ENCODE results near the gene SPATA7.
"Not testable (repeated sequence)": the region's sequence is repeated elsewhere in the genome, so short reads cannot be mapped to it uniquely, and the experiment has no call there.

SPATA7 gene

GRCh38 chr14:88385212-88386101 lies at the start of gene SPATA7:
Gene SPATA7 (plus strand): TSS chr14:88385657. CDS start chr14:88385819, 162 bp downstream.
- peak; percentile 60 to 80 (median 64) for DNase-seq (ENCODE audit: low read depth in 2 of 3, low spot score in 2 of 3)

- no peak for DNase-seq (ENCODE audit: low read depth in 2 of 3, low spot score in 2 of 3)
Observed at GRCh38 chr14:88340357-88340756, 45.1 kb upstream of the SPATA7 start.

DNA sequence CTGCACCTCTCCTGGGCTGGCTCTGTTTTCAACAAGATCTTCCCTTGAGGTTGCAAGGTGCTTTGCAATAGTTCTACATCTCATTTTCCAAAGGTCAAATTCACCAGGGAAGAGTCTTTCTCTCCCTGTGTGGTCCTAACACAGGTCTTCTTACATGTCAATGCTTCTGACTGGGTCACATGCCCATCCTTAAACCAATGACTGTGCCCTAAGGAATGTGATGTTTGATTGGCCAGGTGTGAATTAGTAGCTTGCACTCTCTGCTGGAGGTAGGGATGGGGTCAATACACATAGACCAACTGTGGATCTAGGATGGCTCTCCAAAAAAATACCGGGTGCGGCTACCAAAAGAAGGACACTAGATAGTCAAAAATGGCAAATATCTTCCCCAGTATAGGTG lies 42.5 kb upstream of the SPATA7 start:
- no peak for DNase-seq (ENCODE audit: low read depth in 2 of 3, low spot score in 2 of 3)

- DNase-seq (ENCODE audit: low read depth in 2 of 3, low spot score in 2 of 3), result no peak
Observed at GRCh38 chr14:88346048-88346639, 39.3 kb upstream of the SPATA7 start.

DNA sequence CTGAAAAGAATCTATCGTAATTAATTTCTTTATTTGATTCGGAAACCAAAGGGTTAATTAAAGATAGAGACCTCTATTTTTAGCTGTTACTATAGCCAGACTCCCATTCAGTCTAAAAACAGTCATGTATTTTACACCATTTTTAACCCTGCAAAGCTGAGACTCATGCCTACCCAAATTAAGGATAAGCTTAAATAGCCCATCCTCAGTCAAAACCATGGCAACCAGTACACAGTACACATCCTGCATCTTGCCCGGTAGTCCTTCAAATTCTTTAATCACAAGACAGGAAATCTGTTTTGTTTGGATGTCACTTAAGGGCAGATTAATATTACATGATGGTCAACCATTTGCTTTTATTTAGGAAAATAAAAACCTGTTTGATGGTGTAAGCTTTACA lies 36.9 kb upstream of the SPATA7 start:
- no peak for DNase-seq (ENCODE audit: low read depth in 2 of 3, low spot score in 2 of 3)

DNA sequence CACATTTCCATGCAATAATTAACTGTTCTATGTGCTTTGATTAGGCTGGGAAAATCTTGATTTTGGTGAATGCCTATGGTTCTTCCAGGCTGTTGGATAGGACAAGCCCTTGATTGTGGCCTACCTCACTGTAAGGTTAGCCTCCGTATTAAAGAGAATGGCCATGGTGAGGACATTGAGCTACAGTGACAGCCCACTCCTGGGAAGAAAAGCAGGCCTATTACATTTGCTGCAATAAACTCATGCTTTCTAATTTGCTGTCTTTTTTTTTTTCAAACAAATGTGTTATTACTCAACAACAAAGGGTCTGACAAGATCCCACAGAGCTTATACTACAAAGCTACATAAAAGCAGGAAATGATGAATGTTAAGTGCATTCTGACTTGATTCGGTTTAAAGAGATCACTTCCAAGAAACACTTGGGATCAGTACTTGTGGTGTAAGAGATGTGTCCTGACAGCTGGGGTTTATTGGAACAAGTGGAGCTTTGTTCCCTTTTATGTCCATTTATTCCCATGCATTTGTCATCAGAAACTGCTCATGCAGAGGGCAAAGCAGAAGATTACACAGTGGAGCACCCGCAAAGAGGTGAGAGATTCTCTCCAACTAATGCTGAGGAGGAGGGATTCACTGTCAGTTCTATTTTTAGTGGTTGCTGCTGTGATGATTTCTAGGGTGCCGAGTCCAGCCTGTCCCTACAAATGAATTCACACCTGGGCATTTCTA lies 33.3 kb upstream of the SPATA7 start:
- DNase-seq (ENCODE audit: low read depth in 2 of 3, low spot score in 2 of 3), result no peak

DNA sequence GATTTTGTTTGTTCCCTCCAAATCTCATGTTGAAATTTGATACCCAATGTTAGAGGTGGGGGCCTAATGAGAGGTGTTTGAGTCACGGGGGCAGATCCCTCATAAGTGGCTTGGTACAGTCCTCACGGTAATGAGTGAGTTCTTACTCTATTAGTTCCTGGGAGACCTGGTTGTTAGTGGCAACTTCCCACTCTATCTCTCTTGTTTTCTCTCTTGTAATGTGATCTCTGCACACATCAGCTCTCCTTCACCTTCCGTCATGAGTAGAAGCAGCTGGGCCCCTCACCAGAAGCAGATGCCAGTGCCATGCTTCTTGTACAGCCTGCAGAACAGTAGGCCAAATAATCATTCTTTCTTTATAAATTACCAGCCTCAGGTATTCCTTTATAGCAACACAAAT lies 32.8 kb upstream of the SPATA7 start:
- no peak for DNase-seq (ENCODE audit: low read depth in 2 of 3, low spot score in 2 of 3)

GRCh38 chr14:88354358-88354757 lies 31.1 kb upstream of the SPATA7 start:
- no peak for DNase-seq (ENCODE audit: low read depth in 2 of 3, low spot score in 2 of 3)

GRCh38 chr14:88359500-88359899 lies 26.0 kb upstream of the SPATA7 start:
- no peak for DNase-seq (ENCODE audit: low read depth in 2 of 3, low spot score in 2 of 3)

GRCh38 chr14:88363644-88364043 lies 21.8 kb upstream of the SPATA7 start:
- DNase-seq (ENCODE audit: low read depth in 2 of 3, low spot score in 2 of 3), result no peak

DNA sequence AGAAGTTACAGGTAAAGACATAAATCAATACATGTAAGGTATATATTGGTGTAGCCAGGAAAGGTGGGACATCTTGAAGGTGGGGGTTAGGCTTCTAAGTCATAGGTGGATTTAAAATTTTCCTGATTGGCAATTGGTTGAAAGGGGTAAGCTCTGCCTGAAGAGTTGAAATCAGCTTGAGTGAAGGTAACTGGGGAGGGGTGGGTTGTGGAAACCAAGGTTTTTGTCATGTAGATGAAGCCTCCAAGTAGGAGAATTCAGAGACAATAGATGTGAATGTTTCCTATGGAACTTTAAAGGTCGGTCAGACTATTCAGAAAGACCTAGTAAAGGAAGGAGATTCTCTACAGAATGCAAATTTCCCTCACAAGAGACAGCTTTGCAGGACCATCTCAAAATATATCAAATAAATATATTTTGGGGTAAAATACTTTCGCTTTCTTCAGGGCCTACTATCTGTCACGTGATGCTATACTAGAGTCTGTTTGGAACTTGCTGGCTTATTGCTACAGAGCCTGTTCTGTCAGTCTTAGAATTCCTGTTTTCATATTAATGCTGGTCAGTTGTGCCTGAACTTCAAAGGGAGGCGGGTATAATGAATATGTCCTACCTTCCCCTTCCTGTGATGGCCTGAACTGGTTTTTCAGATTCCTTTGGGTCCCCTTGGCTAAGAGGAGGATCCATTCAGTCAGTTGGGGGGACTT lies 20.6 kb upstream of the SPATA7 start:
- no peak for DNase-seq (ENCODE audit: low read depth in 2 of 3, low spot score in 2 of 3)

DNA sequence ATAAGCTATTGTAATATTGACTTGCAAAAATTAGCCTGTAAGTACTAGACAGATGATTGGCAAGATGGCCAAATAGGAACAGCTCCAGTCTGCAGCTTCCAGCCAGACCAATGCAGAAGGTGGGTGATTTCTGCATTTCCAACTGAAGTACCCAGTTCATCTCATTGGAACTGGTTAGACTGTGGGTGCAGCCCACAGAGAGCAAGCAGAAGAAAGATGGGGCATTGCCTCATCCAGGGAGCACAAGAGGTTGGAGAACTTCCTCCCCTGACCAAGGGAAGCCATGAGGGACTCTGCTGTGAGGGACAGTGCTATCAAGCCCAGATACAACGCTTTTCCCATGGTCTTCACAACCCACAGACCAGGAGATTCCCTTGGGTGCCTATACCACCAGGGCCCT lies 16.0 kb upstream of the SPATA7 start:
- DNase-seq (ENCODE audit: low read depth in 2 of 3, low spot score in 2 of 3), result no peak

- no peak for DNase-seq (ENCODE audit: low read depth in 2 of 3, low spot score in 2 of 3)
Observed at GRCh38 chr14:88379706-88380343, 5.6 kb upstream of the SPATA7 start.

DNA sequence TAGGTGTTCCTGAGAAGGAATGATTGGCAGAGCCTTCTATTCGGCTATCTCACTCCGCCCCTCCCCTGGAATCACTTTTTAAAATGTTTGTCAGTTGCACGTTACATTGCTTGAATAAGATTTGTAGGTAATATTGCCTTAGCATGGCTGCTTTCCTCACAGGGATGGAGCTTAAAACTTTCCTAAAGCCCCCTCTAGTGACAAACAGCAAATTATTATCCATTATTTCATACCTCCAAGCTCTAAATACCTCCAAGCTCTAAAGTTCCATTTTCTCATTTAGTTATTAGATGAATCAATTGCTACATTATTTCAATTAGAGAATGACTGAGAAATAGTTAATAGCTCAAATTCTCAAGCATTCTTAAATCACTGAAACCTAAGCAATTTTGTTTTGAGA lies 5.1 kb upstream of the SPATA7 start:
- DNase-seq (ENCODE audit: low read depth in 2 of 3, low spot score in 2 of 3), result no peak

- not testable (repeated sequence) for DNase-seq (ENCODE audit: low read depth in 2 of 3, low spot score in 2 of 3)
Observed at GRCh38 chr14:88381634-88382033, 3.8 kb upstream of the SPATA7 start.

DNA sequence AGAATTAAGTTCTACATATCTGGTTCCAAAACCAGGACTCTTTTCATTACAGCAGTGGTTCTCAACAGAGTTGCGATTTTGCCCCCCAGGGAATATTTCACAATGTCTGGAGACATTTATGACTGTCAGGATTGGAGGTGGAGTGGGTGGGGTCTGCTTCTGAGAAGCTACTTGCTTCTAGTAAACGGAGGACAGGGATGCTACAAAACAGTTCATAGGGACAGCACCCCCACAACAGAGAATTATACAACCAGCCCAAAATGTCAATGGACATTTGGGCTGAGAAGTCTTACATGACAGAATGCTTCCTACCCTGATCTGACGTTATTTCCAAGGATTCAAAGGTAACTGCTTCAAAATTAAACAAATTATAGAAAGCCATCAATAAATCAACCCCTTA lies 739 bp upstream of the SPATA7 start:
- no peak for DNase-seq (ENCODE audit: low read depth in 2 of 3, low spot score in 2 of 3)

- DNase-seq (ENCODE audit: low read depth in 2 of 3, low spot score in 2 of 3), result no peak
Observed at GRCh38 chr14:88386256-88386794, 868 bp downstream of the SPATA7 start.

DNA sequence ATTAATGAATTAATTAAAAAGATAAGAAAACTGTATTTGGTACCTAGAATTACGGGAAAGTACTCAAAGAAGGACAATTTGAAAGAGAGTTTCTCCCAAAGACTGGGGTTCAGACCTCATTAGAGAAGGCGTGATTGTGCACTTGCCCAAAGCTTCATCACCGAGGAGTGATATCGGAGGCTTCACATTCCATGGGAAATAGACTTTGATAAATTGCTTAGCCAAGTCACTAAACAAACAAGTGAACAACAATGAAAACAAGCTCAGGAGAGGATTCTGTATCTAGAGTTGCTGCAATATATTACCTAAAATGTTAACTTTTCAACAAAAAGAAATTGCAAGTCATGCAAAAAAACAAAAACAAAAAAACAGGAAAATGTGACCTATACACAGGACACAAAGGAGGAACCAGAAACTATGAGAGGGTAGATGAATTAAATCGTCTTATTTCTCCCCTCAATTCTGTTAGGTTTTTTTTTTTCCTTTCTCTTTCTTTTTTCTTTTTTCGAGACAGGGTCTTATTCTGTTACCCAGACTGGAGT lies 3.4 kb downstream of the SPATA7 start:
- DNase-seq (ENCODE audit: low read depth in 2 of 3, low spot score in 2 of 3), result no peak

- DNase-seq (ENCODE audit: low read depth in 2 of 3, low spot score in 2 of 3), result no peak
Observed at GRCh38 chr14:88392609-88393008, 7.2 kb downstream of the SPATA7 start.

DNA sequence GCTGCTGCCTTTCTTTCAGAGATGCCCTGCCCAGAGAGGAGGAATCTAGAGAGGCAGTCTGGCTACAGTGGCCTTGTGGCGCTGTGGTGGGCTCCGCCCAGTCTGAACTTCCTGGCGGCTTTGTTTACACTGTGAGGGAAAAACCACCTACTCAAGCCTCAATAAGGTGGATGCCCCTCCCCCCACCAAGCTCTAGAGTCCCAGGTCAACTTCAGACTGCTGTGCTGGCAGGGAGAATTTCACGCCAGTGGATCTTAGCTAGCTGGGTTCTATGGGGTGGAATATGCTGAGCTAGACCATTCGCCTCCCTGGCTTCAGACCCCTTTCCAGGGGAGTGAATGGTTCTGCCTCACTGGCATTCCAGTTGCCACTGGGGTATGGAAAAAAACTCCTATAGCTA lies 25.6 kb downstream of the SPATA7 start:
- no peak for DNase-seq (ENCODE audit: low read depth in 2 of 3, low spot score in 2 of 3)

Measured in activated CD8-positive, alpha-beta memory T cell treated with anti-CD3 and anti-CD28 coated beads for 48 hours (primary cell).